ENCODE results near the gene MRPL10.

- TF ChIP-seq CTCF (IDR thresholded peaks at IDR 0.05; ENCODE audit: low read length) (no peak), EZH2phosphoT487 (IDR thresholded peaks at IDR 0.05; ENCODE audit: low read length) (no peak)
These were observed 20.4 kb upstream of the MRPL10 start for GRCh38 chr17:47851764-47852112.

Data from MM.1S (cell line).